HL-60 (cell line): ENCODE data around the gene OR4D1.

Source experiments
- DNase-seq, 2 experiments: peaks; one replicate each; pipeline ENCODE4 v3.0.0-alpha.2; 2010 to 2020; ENCODE audit warnings: low read depth in 1 of 2, low spot score in 1 of 2
- H3K27ac ChIP-seq: fragments of 250-450 bp; sonication (Bioruptor Pico); replicated peaks from 2 replicates; pipeline ENCODE4 v1.5.1; 2020; ENCODE audit warnings: mild to moderate bottlenecking, moderate library complexity
- H3K27me3 ChIP-seq: fragments of 250-450 bp; sonication (Bioruptor Pico); 2 replicates; pipeline ENCODE4 v1.5.1; 2021; ENCODE audit warnings: mild to moderate bottlenecking, moderate library complexity; ENCODE audit not compliant: insufficient read depth, poor library complexity, severe bottlenecking
- H3K4me3 ChIP-seq: replicated peaks from 2 replicates; pipeline ENCODE4 v1.5.1; 2011; ENCODE audit warnings: mild to moderate bottlenecking, control low read depth, low read length; ENCODE audit not compliant: insufficient read depth
- GABPA ChIP-seq: IDR thresholded peaks from 2 replicates; pipeline ENCODE4 v1.6.1; 2012; ENCODE audit warnings: low read depth
- POLR2AphosphoS5 ChIP-seq: IDR thresholded peaks from 2 replicates; pipeline ENCODE4 v1.6.1; 2012; ENCODE audit warnings: low read depth
- SPI1 ChIP-seq: IDR thresholded peaks from 2 replicates; pipeline ENCODE4 v1.6.1; 2012; ENCODE audit warnings: low read depth, mild to moderate bottlenecking, borderline replicate concordance
- TF ChIP-seq, protein P1 (sequence below): IDR thresholded peaks from 2 replicates; pipeline ENCODE4 v1.6.1; 2012; ENCODE audit warnings: low read depth; ENCODE audit not compliant: insufficient replicate concordance
- TF ChIP-seq, protein P2 (sequence below): IDR thresholded peaks from one replicate; pipeline ENCODE4 v1.5.1; 2011; ENCODE audit warnings: low read length, control low read depth, inconsistent platforms; ENCODE audit not compliant: insufficient read depth

Gene OR4D1

DNA sequence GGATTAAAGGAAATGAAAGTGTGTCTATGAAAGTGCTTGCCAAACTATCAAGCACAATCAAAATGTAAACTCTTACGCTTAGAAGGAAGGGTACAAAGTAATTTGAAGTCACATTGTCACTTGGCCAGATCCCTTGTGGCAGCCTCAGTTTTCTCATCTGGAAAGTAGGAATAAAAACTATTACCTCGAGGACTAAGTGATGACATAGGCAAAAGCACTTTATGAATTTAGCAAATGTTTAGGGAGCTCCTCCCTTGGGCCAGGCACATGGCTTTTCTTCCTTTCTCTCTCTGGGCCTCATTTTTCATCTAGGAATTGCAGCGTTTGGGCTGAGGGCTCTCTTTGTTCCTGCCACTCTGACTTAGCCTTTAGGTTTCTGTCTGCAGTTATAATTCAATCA is 36.5 kb upstream of the OR4D1 start:
- Histone ChIP-seq H3K27me3 (no peaks in the 10 kb centered on the region), H3K4me3 (no peak overlapping the region), H3K27ac (no peak overlapping the region)
- no peak for DNase-seq
- TF ChIP-seq GABPA, result no peak
- TF ChIP-seq, protein P1, sequence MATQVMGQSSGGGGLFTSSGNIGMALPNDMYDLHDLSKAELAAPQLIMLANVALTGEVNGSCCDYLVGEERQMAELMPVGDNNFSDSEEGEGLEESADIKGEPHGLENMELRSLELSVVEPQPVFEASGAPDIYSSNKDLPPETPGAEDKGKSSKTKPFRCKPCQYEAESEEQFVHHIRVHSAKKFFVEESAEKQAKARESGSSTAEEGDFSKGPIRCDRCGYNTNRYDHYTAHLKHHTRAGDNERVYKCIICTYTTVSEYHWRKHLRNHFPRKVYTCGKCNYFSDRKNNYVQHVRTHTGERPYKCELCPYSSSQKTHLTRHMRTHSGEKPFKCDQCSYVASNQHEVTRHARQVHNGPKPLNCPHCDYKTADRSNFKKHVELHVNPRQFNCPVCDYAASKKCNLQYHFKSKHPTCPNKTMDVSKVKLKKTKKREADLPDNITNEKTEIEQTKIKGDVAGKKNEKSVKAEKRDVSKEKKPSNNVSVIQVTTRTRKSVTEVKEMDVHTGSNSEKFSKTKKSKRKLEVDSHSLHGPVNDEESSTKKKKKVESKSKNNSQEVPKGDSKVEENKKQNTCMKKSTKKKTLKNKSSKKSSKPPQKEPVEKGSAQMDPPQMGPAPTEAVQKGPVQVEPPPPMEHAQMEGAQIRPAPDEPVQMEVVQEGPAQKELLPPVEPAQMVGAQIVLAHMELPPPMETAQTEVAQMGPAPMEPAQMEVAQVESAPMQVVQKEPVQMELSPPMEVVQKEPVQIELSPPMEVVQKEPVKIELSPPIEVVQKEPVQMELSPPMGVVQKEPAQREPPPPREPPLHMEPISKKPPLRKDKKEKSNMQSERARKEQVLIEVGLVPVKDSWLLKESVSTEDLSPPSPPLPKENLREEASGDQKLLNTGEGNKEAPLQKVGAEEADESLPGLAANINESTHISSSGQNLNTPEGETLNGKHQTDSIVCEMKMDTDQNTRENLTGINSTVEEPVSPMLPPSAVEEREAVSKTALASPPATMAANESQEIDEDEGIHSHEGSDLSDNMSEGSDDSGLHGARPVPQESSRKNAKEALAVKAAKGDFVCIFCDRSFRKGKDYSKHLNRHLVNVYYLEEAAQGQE, result no peak
- TF ChIP-seq, protein P2, sequence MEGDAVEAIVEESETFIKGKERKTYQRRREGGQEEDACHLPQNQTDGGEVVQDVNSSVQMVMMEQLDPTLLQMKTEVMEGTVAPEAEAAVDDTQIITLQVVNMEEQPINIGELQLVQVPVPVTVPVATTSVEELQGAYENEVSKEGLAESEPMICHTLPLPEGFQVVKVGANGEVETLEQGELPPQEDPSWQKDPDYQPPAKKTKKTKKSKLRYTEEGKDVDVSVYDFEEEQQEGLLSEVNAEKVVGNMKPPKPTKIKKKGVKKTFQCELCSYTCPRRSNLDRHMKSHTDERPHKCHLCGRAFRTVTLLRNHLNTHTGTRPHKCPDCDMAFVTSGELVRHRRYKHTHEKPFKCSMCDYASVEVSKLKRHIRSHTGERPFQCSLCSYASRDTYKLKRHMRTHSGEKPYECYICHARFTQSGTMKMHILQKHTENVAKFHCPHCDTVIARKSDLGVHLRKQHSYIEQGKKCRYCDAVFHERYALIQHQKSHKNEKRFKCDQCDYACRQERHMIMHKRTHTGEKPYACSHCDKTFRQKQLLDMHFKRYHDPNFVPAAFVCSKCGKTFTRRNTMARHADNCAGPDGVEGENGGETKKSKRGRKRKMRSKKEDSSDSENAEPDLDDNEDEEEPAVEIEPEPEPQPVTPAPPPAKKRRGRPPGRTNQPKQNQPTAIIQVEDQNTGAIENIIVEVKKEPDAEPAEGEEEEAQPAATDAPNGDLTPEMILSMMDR, result no peak
- TF ChIP-seq SPI1, result no peak
- no peak for TF ChIP-seq POLR2AphosphoS5

DNA sequence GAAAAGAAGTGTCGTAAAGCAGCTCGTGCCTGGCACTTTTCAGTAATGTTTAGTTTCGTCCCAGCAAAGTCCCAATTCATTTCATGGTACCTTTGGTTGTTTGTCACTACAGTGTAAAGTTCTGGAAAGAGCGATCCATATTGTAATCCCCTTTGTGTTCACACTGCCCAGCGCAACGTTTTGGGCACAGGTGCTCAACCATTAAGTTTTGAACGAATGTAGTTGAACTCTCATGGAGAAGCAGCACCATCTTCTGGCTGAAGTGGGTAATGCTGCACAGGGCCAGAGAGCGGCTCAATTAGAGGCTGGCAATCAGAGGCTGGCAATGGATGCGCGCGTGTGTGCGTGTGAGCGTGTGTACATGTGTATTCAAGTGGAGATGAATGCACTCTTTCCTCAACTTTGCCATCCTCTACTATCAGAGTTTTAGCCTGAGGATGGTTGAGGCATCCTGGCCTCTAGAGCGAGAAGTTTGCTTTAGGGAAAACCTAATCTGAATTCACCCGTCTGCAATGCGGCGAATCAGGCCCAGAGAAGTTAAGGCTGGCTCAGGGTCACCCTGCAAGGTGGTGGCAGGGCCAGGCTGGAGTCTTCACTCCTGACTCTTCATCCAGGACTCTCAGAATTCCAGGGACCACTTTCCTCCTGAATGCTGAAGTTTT is 35.1 kb upstream of the OR4D1 start:
- TF ChIP-seq POLR2AphosphoS5, result no peak
- no peak for TF ChIP-seq GABPA
- TF ChIP-seq, protein P1, result no peak
- TF ChIP-seq, protein P2, result peak; percentile 98
- Histone ChIP-seq H3K27ac (no peak overlapping the region), H3K4me3 (no peak overlapping the region), H3K27me3 (no peaks in the 10 kb centered on the region)
- DNase-seq, result peak; percentile 56 to 77

DNA sequence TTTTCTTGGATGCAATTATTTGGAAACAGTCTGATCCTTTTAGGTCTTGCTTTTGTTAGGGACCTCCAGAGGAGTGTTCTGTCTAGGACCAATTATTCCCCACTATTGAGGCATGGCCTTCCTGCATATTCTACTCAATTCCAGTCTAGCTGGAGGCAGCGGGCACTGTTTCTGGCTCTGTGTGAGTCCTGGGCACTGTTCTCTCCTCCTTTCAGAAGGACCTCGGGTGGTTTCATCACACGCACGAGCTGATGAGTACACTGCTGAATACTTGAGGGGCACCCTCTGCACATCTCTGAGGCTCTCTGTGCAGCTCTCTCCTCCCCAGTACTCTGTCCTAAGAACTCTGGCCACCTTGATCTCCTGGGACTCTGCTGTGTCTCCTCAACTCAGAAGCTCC is 34.2 kb upstream of the OR4D1 start:
- H3K27ac ChIP-seq, result no peak overlapping the region
- no peaks in the 10 kb centered on the region for H3K27me3 ChIP-seq
- TF ChIP-seq, protein P1, result no peak
- TF ChIP-seq POLR2AphosphoS5, result no peak
- TF ChIP-seq, protein P2, result no peak
- no peak for TF ChIP-seq SPI1
- TF ChIP-seq GABPA, result no peak
- no peak overlapping the region for H3K4me3 ChIP-seq
- no peak for DNase-seq
